Posterior cingulate gyrus (tissue), 11 donors: ENCODE measurements around the gene PCDHB16.
"Not testable (repeated sequence)": the region's sequence is repeated elsewhere in the genome, so short reads cannot be mapped to it uniquely, and the experiment has no call there.

Source experiments
- DNase-seq, 10 donors: peaks; one replicate each; pipeline versions ENCODE4 v3.0.0 to v3.0.0-alpha.2; 2020 to 2021; ENCODE audit warnings: mixed read lengths in 3 of 10
- intact Hi-C: fragments of 100-400 bp; cut with DNase I; formaldehyde crosslinking; loops from one replicate; pipeline ENCODE4 v1.15.1; 2023

The PCDHB16 gene

GRCh38 chr5:141179876-141180275 is 2.3 kb upstream of the PCDHB16 start:
- peak in 1 of 10 donors; percentile 55 for DNase-seq
- intact Hi-C loops = loop anchor here (10.0 kb wide), 1 partner anchor 385 kb away; no protein-coding TSS in a partner anchor

- DNase-seq = no peak
- intact Hi-C loops = loop anchor here (10.0 kb wide), 1 partner anchor 384 kb away; no protein-coding TSS in a partner anchor
These were observed 1.9 kb upstream of the PCDHB16 start for GRCh38 chr5:141180313-141180712.

- peak in 1 of 10 donors; percentile 69 for DNase-seq
- intact Hi-C loops = loop anchor here (10.0 kb wide), 1 partner anchor 381 kb away; no protein-coding TSS in a partner anchor
These were observed 2.1 kb downstream of the PCDHB16 start for GRCh38 chr5:141184117-141184855.

- intact Hi-C loops = loop anchor here (10.0 kb wide), 1 partner anchor 378 kb away; no protein-coding TSS in a partner anchor
- peak in 3 of 10 donors; percentile 32 to 81 (median 35) for DNase-seq
These were observed 4.8 kb downstream of the PCDHB16 start, which contains the start of gene PCDHB9 for GRCh38 chr5:141186897-141187512. TSS of gene PCDHB9 (plus strand) at chr5:141187161. CDS start at chr5:141187319, 158 bp downstream.

GRCh38 chr5:141188682-141189081 is 6.5 kb downstream of the PCDHB16 start:
- intact Hi-C loops = loop anchor here (10.0 kb wide), 1 partner anchor 376 kb away; no protein-coding TSS in a partner anchor
- peak in 1 of 10 donors; percentile 77 for DNase-seq

- DNase-seq = not testable (repeated sequence)
- intact Hi-C loops = loop anchor here (10.0 kb wide), 1 partner anchor 376 kb away; no protein-coding TSS in a partner anchor
These were observed 6.9 kb downstream of the PCDHB16 start for GRCh38 chr5:141189131-141189530.

- intact Hi-C loops = no loop called here
- DNase-seq = peak in 5 of 10 donors; percentile 39 to 93 (median 42)
These were observed 10.0 kb downstream of the PCDHB16 start, which contains the start of gene PCDHB10 for GRCh38 chr5:141192110-141192725. TSS of gene PCDHB10 (plus strand) at chr5:141192353. CDS start at chr5:141192553, 200 bp downstream.

- intact Hi-C loops = not testable (repeated sequence)
- DNase-seq = peak in 1 of 10 donors; percentile 66
These were observed 12.1 kb downstream of the PCDHB16 start for GRCh38 chr5:141194332-141194731.

GRCh38 chr5:141196363-141196762 is 14.2 kb downstream of the PCDHB16 start:
- DNase-seq = no peak
- intact Hi-C loops = no loop called here

GRCh38 chr5:141199359-141200235 is 17.4 kb downstream of the PCDHB16 start, which contains the start of gene PCDHB11:
TSS of gene PCDHB11 (plus strand) at chr5:141199627. CDS start at chr5:141199775, 148 bp downstream.
- intact Hi-C loops = no loop called here
- no peak for DNase-seq

GRCh38 chr5:141201126-141201525 is 18.9 kb downstream of the PCDHB16 start:
- intact Hi-C loops, DNase-seq: not testable (repeated sequence)

- intact Hi-C loops = not testable (repeated sequence)
- DNase-seq = peak in 1 of 10 donors; percentile 52
These were observed 19.5 kb downstream of the PCDHB16 start for GRCh38 chr5:141201646-141202045.

GRCh38 chr5:141208478-141208877 is 26.3 kb downstream of the PCDHB16 start, which contains the start of gene PCDHB12:
TSS of gene PCDHB12 (plus strand) at chr5:141208719. CDS start at chr5:141208908, 189 bp downstream.
- DNase-seq = peak in 1 of 10 donors; percentile 8
- intact Hi-C loops = no loop called here

- peak in 1 of 10 donors; percentile 57 for DNase-seq
- intact Hi-C loops = not testable (repeated sequence)
These were observed 28.1 kb downstream of the PCDHB16 start for GRCh38 chr5:141210281-141210680.

GRCh38 chr5:141210849-141211248 is 28.7 kb downstream of the PCDHB16 start:
- DNase-seq = peak in 1 of 10 donors; percentile 54
- intact Hi-C loops = not testable (repeated sequence)

- intact Hi-C loops = not testable (repeated sequence)
- peak in 3 of 10 donors; percentile 41 to 87 (median 42) for DNase-seq
These were observed 31.6 kb downstream of the PCDHB16 start, which contains the start of gene PCDHB13 for GRCh38 chr5:141213656-141214339. TSS of gene PCDHB13 (plus strand) at chr5:141213919. CDS start at chr5:141214124, 205 bp downstream.

- intact Hi-C loops, DNase-seq: not testable (repeated sequence)
These were observed 32.4 kb downstream of the PCDHB16 start for GRCh38 chr5:141214583-141214982.

- intact Hi-C loops = not testable (repeated sequence)
- DNase-seq = peak in 1 of 10 donors; percentile 74
These were observed 33.3 kb downstream of the PCDHB16 start for GRCh38 chr5:141215504-141215903.
